PC-3 (cell line): ENCODE measurements around the gene CMC2.

ENCODE experiments used
- CTCF ChIP-seq: fragments of 300-600 bp; sonication (generic); conservative IDR thresholded peaks from 2 replicates; pipeline ENCODE4 v1.5.1; 2017; ENCODE audit warnings: antibody characterized with exemption, low read depth, mild to moderate bottlenecking, low read length
- EZH2 ChIP-seq: fragments of 300-600 bp; sonication (generic); IDR thresholded peaks from one replicate; pipeline ENCODE4 v1.6.1; 2017; ENCODE audit warnings: antibody characterized with exemption, mild to moderate bottlenecking, low read length; ENCODE audit not compliant: unreplicated experiment
- EZH2phosphoT487 ChIP-seq: fragments of 300-600 bp; sonication (generic); IDR thresholded peaks from 2 replicates; pipeline ENCODE4 v1.6.1; 2018; ENCODE audit warnings: mild to moderate bottlenecking, antibody characterized with exemption, low read length, borderline replicate concordance

- TF ChIP-seq CTCF (no peak), EZH2phosphoT487 (no peak), EZH2 (no peak)
Measured at GRCh38 chr16:80932708-80933095, 74.0 kb downstream of the CMC2 start.
